HCT116 (cell line): Measurements from ENCODE around the gene RAD9B. TPM values are rescaled to one million over a fixed set of nuclear protein-coding genes. Genes with fewer than 3 reads are reported as not detected.
"Not testable (repeated sequence)": the region's sequence is repeated elsewhere in the genome, so short reads cannot be mapped to it uniquely, and the experiment has no call there.

Experiments
- ATAC-seq: fragments of 200-7000 bp; cut with Tn5 transposase; 2 replicates; pipeline ENCODE4 v1.9.1; 2020; ENCODE audit warnings: mild to moderate bottlenecking, moderate library complexity
- BruUV-seq: library from RNA; stranded (reverse); fragments of 400-500 nt; replicated peaks from 2 replicates; lab custom pipeline; 2021; lab: Mats Ljungman, UMichigan
- CTCF ChIA-PET: fragments of 300-600 bp; sonication (Branson Sonifier 250); formaldehyde crosslinking; loops from one replicate; lab custom pipeline; 2021; ENCODE audit warnings: antibody characterized with exemption; lab: Charles Lee
- POLR2A ChIA-PET: fragments of 300-600, 350-600 bp; sonication (Branson Sonifier 250); formaldehyde crosslinking; loops from one replicate; lab custom pipeline; 2021; ENCODE audit warnings: antibody characterized with exemption; lab: Charles Lee
- RAD21 ChIA-PET, 2 experiments: fragments of 300-600 bp; sonication (Branson Sonifier 250); formaldehyde crosslinking; loops; one replicate each; lab custom pipeline; 2023; ENCODE audit warnings: low total read pairs in 2 of 2; ENCODE audit not compliant: uncharacterized antibody in 2 of 2, unreplicated experiment in 2 of 2, low non-redundant PET in 1 of 2; lab: Charles Lee
- DNase-seq: peaks from one replicate; pipeline ENCODE4 v3.0.0-alpha.2; 2010; ENCODE audit warnings: low read depth, low spot score
- H2AFZ ChIP-seq: fragments of 200-600 bp; shearing (Covaris generic), sonication (generic); 2 replicates; pipeline ENCODE4 v1.6.1; 2017; ENCODE audit warnings: low read depth, mixed run types, mixed read lengths, antibody characterized with exemption, low read length; ENCODE audit not compliant: poor library complexity, severe bottlenecking
- H3K27ac ChIP-seq: 2 replicates; pipeline ENCODE4 v1.5.1; 2012; ENCODE audit warnings: low read depth, low read length
- H3K27me3 ChIP-seq: fragments of 200-600 bp; sonication (generic); 2 replicates; pipeline ENCODE4 v1.6.1; 2016; ENCODE audit warnings: mixed run types, low read length, mixed read lengths; ENCODE audit not compliant: insufficient read depth
- H3K36me3 ChIP-seq, 2 experiments: fragments of 200-500 bp in 1 of 2; fragments of 200-600 bp in 1 of 2; sonication (Bioruptor generic) in 1 of 2; sonication (generic) in 1 of 2; 2 replicates each; pipeline versions ENCODE4 v1.5.1 to v1.6.1; 2014 to 2016; ENCODE audit warnings: low read length in 2 of 2, inconsistent platforms in 1 of 2, mixed read lengths in 1 of 2, mixed run types in 1 of 2; ENCODE audit not compliant: insufficient read depth in 2 of 2, control insufficient read depth in 1 of 2
- H3K4me1 ChIP-seq, 2 experiments: fragments of 200-600 bp in 1 of 2; sonication (generic) in 1 of 2; 2 replicates each; pipeline versions ENCODE4 v1.5.1 to v1.6.1; 2012 to 2017; ENCODE audit warnings: low read length in 2 of 2, inconsistent platforms in 1 of 2, mild to moderate bottlenecking in 1 of 2, mixed read lengths in 1 of 2, mixed run types in 1 of 2, moderate library complexity in 1 of 2; ENCODE audit not compliant: insufficient read depth in 2 of 2, control insufficient read depth in 1 of 2
- H3K4me2 ChIP-seq: fragments of 200-600 bp; sonication (generic); 2 replicates; pipeline ENCODE4 v1.6.1; 2017; ENCODE audit warnings: mixed run types, low read length, mixed read lengths
- H3K4me3 ChIP-seq, 2 experiments: fragments of 200-600 bp in 1 of 2; sonication (generic) in 1 of 2; replicated peaks in 1 of 2; 2 replicates each; pipeline ENCODE4 v1.5.1; 2011 to 2016; ENCODE audit warnings: low read length in 2 of 2, control low read depth in 1 of 2, low read depth in 1 of 2, mild to moderate bottlenecking in 1 of 2, mixed read lengths in 1 of 2, mixed run types in 1 of 2
- H3K79me2 ChIP-seq: fragments of 200-600 bp; sonication (generic); 2 replicates; pipeline ENCODE4 v1.6.1; 2017; ENCODE audit warnings: mild to moderate bottlenecking, mixed run types, low read length, moderate library complexity, mixed read lengths; ENCODE audit not compliant: insufficient read depth
- H3K9ac ChIP-seq: fragments of 200-600 bp; sonication (generic); 2 replicates; pipeline ENCODE4 v1.6.1; 2016; ENCODE audit warnings: low read length, mixed read lengths
- H3K9me2 ChIP-seq: fragments of 200-600 bp; sonication (generic), shearing (Covaris generic); 2 replicates; pipeline ENCODE4 v1.6.1; 2017; ENCODE audit warnings: mixed run types, mild to moderate bottlenecking, moderate library complexity; ENCODE audit not compliant: insufficient read depth
- H3K9me3 ChIP-seq, 2 experiments: fragments of 200-500 bp in 1 of 2; fragments of 200-600 bp in 1 of 2; sonication (Bioruptor generic) in 1 of 2; sonication (generic) in 1 of 2; 2 replicates each; pipeline ENCODE4 v1.6.1; 2014 to 2017; ENCODE audit warnings: low read length in 2 of 2, mixed read lengths in 2 of 2, inconsistent platforms in 1 of 2, low read depth in 1 of 2, mild to moderate bottlenecking in 1 of 2, mixed run types in 1 of 2, moderate library complexity in 1 of 2; ENCODE audit not compliant: control insufficient read depth in 1 of 2, insufficient read depth in 1 of 2
- H4K20me1 ChIP-seq: fragments of 200-600 bp; sonication (generic), shearing (Covaris generic); 2 replicates; pipeline ENCODE4 v1.6.1; 2017; ENCODE audit warnings: mixed run types, mild to moderate bottlenecking, moderate library complexity; ENCODE audit not compliant: insufficient read depth
- CBX3 ChIP-seq: IDR thresholded peaks from 2 replicates; pipeline ENCODE4 v1.6.1; 2012; ENCODE audit warnings: low read depth
- CEBPB ChIP-seq: IDR thresholded peaks from 2 replicates; pipeline ENCODE4 v1.6.1; 2012; ENCODE audit warnings: low read depth
- CTCF ChIP-seq, 3 experiments: fragments of 200-600 bp in 1 of 3; sonication (generic) in 1 of 3; IDR thresholded peaks in 2 of 3; conservative IDR thresholded peaks in 1 of 3; 2 replicates each; pipeline ENCODE4 v1.5.1; 2012 to 2017; ENCODE audit warnings: low read depth in 2 of 3, low read length in 2 of 3, antibody characterized with exemption in 1 of 3, borderline replicate concordance in 1 of 3, control low read depth in 1 of 3, mild to moderate bottlenecking in 1 of 3, mixed read lengths in 1 of 3, mixed run types in 1 of 3, moderate library complexity in 1 of 3; ENCODE audit not compliant: insufficient read depth in 1 of 3
- ELF1 ChIP-seq: IDR thresholded peaks from 2 replicates; pipeline ENCODE4 v1.6.1; 2012; ENCODE audit warnings: low read depth, borderline replicate concordance
- EZH2 ChIP-seq: fragments of 200-600 bp; sonication (generic); IDR thresholded peaks from 2 replicates; pipeline ENCODE4 v1.6.1; 2017; ENCODE audit warnings: antibody characterized with exemption, mixed run types
- EZH2phosphoT487 ChIP-seq: fragments of 200-600 bp; IDR thresholded peaks from 2 replicates; pipeline ENCODE4 v1.6.1; 2018; ENCODE audit warnings: antibody characterized with exemption, borderline replicate concordance
- JUND ChIP-seq: IDR thresholded peaks from 2 replicates; pipeline ENCODE4 v1.6.1; 2012
- POLR2A ChIP-seq: IDR thresholded peaks from 2 replicates; pipeline ENCODE4 v1.7.0; 2011; ENCODE audit warnings: borderline replicate concordance; ENCODE audit not compliant: insufficient read depth, insufficient read length; ENCODE audit errors: extremely low read depth
- RAD21 ChIP-seq: IDR thresholded peaks from 2 replicates; pipeline ENCODE4 v1.6.1; 2012; ENCODE audit warnings: low read depth, mild to moderate bottlenecking
- SP1 ChIP-seq: IDR thresholded peaks from 2 replicates; pipeline ENCODE4 v1.6.1; 2012; ENCODE audit warnings: low read depth
- TCF7L2 ChIP-seq: IDR thresholded peaks from 2 replicates; pipeline ENCODE4 v1.7.0; 2011; ENCODE audit warnings: borderline replicate concordance, inconsistent platforms; ENCODE audit not compliant: insufficient read depth, insufficient read length; ENCODE audit errors: extremely low read depth
- YY1 ChIP-seq: IDR thresholded peaks from 2 replicates; pipeline ENCODE4 v1.6.1; 2011; ENCODE audit warnings: low read length, low read depth, moderate library complexity, mild to moderate bottlenecking; ENCODE audit not compliant: insufficient replicate concordance; ENCODE audit errors: extremely low read depth
- ZFX ChIP-seq: fragments of 450-650 bp; IDR thresholded peaks from 2 replicates; pipeline ENCODE4 v1.6.1; 2017
- ZNF274 ChIP-seq: fragments of 200-500 bp; sonication (Bioruptor generic); IDR thresholded peaks from 2 replicates; pipeline ENCODE4 v1.6.1; 2014; ENCODE audit warnings: mild to moderate bottlenecking, low read depth, low read length, inconsistent platforms
- intact Hi-C: fragments of 100-400 bp; cut with micrococcal nuclease; formaldehyde crosslinking; loops from 2 replicates; pipeline ENCODE4 v1.10.0; 2022
- total RNA-seq: library from RNA; stranded (reverse); gene quantifications from one replicate; pipeline ENCODE4 v1.2.1, GENCODE V29; 2021; ENCODE audit not compliant: unreplicated experiment

The RAD9B gene
- total RNA-seq, 1 experiment from 2014 or later, result 0.17 TPM

GRCh38 chr12:110543965-110544364 is 41.8 kb downstream of the RAD9B start:
- Histone ChIP-seq H3K9ac (no peak overlapping the region), H3K9me3 (no peaks in the 10 kb centered on the region), H2AFZ (no peak overlapping the region), H4K20me1 (no peaks in the 10 kb centered on the region), H3K4me3 (no peak overlapping the region), H3K27me3 (no peaks in the 10 kb centered on the region), H3K27ac (no peak overlapping the region), H3K9me2 (no peaks in the 10 kb centered on the region), H3K79me2 (peaks cover 57% of the 10 kb centered on the region), H3K4me1 (peaks cover 0 to 6% of the 10 kb centered on the region in 2 experiments; a peak in 1 of 4 replicates), H3K36me3 (peaks cover 1 to 4% of the 10 kb centered on the region in 2 experiments; a peak in 1 of 4 replicates), H3K4me2 (no peak overlapping the region)
- ATAC-seq, result no peak
- ChIA-PET POLR2A (no interaction called here), RAD21 (no interaction called here), CTCF (no interaction called here)
- no peak for TF ChIP-seq TCF7L2
- TF ChIP-seq ELF1, result no peak
- no peak for TF ChIP-seq ZNF274
- TF ChIP-seq JUND, result no peak
- no peak for TF ChIP-seq CEBPB
- TF ChIP-seq POLR2A, result no peak
- TF ChIP-seq RAD21, result no peak
- no peak for TF ChIP-seq YY1
- TF ChIP-seq EZH2phosphoT487, result no peak
- TF ChIP-seq EZH2, result no peak
- no peak for TF ChIP-seq ZFX
- TF ChIP-seq SP1, result no peak
- TF ChIP-seq CBX3, result no peak
- no peak for TF ChIP-seq CTCF (IDR thresholded peaks at IDR 0.05 in 2 of 3, conservative IDR thresholded peaks at IDR 0.05 in 1 of 3; ENCODE audit: borderline replicate concordance in 1 of 3, insufficient read depth in 1 of 3, low read depth in 2 of 3, low read length in 2 of 3)
- intact Hi-C loops, result no loop called here
- no peak for DNase-seq
- BruUV-seq, result TSS peak; percentile 20

- BruUV-seq, H3K27me3 ChIP-seq, POLR2A ChIA-PET, H3K9me2 ChIP-seq, H3K4me1 ChIP-seq, H2AFZ ChIP-seq, RAD21 ChIA-PET, DNase-seq, ATAC-seq, H3K9me3 ChIP-seq, H3K36me3 ChIP-seq, H3K27ac ChIP-seq, H3K4me2 ChIP-seq, H3K4me3 ChIP-seq, H4K20me1 ChIP-seq, CTCF ChIA-PET, H3K9ac ChIP-seq, intact Hi-C loops: not testable (repeated sequence)
- peaks cover 63% of the 10 kb centered on the region for H3K79me2 ChIP-seq
Observed at GRCh38 chr12:110545259-110545658, 43.1 kb downstream of the RAD9B start.
